ENCODE data around the gene MGAT2.

The MGAT2 gene

DNA sequence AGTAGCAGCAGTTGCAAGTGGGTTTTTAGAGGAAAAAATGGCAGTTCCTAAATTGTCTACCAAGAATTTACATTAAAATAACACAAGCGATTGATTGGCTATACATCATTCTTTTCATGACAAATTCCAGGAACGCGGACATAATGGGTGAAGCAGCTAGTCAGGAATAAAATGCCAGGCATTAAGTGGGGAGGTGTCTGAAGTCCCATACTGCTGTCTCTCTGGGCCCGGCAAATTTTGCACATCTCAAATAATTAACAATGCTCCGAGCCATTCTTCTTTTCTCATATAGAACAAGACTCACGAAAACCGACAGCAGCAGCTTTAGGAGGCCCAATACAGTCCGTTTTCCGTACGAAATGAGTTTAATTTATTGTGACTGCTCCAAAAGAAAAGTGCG, 869 bp upstream of the MGAT2 start:
- H3K36me3 Mint-ChIP-seq (ENCODE audit: insufficient read depth), result peaks cover 63% of the 10 kb centered on the region
- H3K27ac Mint-ChIP-seq, result peak overlapping the region; percentile 99 to 100

DNA sequence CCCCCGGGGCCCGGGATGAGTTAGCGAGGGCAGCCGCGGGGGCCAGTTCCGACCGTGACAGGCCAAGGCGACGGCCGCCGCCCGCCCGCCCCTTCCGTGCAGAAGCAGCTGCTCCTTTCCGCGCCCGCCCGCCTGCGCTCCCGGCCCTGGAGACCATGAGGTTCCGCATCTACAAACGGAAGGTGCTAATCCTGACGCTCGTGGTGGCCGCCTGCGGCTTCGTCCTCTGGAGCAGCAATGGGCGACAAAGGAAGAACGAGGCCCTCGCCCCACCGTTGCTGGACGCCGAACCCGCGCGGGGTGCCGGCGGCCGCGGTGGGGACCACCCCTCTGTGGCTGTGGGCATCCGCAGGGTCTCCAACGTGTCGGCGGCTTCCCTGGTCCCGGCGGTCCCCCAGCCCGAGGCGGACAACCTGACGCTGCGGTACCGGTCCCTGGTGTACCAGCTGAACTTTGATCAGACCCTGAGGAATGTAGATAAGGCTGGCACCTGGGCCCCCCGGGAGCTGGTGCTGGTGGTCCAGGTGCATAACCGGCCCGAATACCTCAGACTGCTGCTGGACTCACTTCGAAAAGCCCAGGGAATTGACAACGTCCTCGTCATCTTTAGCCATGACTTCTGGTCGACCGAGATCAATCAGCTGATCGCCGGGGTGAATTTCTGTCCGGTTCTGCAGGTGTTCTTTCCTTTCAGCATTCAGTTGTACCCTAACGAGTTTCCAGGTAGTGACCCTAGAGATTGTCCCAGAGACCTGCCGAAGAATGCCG, 699 bp downstream of the MGAT2 start:
- peak overlapping the region; percentile 99 to 100 for H3K27ac Mint-ChIP-seq
- ATAC-seq (replicated peaks) (peak; percentile 7), DNase-seq (peak in 1 of 3 experiments; percentile 48)
- peak overlapping the region; percentile 98 for H3K4me3 Mint-ChIP-seq
- H3K9me3 Mint-ChIP-seq, result no peaks in the 10 kb centered on the region
- peaks cover 22 to 40% of the 10 kb centered on the region in 2 donors for H3K4me1 Mint-ChIP-seq (ENCODE audit: low read depth in 2 of 2)
- no peaks in the 10 kb centered on the region for H3K27me3 Mint-ChIP-seq
- peaks cover 65% of the 10 kb centered on the region for H3K36me3 Mint-ChIP-seq (ENCODE audit: insufficient read depth)

More for the DNA sequence above, 869 bp upstream of the MGAT2 start:
- Mint-ChIP-seq H3K4me1 (ENCODE audit: low read depth in 2 of 2) (peaks cover 22 to 40% of the 10 kb centered on the region in 2 donors), H3K4me3 (peak overlapping the region; percentile 98), H3K9me3 (no peaks in the 10 kb centered on the region), H3K27me3 (no peaks in the 10 kb centered on the region)
- ATAC-seq (replicated peaks), result no peak
- no peak for DNase-seq

DNA sequence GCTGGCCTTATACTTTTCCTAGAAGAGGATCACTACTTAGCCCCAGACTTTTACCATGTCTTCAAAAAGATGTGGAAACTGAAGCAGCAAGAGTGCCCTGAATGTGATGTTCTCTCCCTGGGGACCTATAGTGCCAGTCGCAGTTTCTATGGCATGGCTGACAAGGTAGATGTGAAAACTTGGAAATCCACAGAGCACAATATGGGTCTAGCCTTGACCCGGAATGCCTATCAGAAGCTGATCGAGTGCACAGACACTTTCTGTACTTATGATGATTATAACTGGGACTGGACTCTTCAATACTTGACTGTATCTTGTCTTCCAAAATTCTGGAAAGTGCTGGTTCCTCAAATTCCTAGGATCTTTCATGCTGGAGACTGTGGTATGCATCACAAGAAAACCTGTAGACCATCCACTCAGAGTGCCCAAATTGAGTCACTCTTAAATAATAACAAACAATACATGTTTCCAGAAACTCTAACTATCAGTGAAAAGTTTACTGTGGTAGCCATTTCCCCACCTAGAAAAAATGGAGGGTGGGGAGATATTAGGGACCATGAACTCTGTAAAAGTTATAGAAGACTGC, 1.5 kb downstream of the MGAT2 start:
- Mint-ChIP-seq H3K9me3 (no peaks in the 10 kb centered on the region), H3K27me3 (no peaks in the 10 kb centered on the region), H3K36me3 (ENCODE audit: insufficient read depth) (peaks cover 71% of the 10 kb centered on the region), H3K27ac (peak overlapping the region; percentile 99 to 100), H3K4me3 (peak overlapping the region; percentile 98), H3K4me1 (ENCODE audit: low read depth in 2 of 2) (peaks cover 22 to 42% of the 10 kb centered on the region in 2 donors)
- no peak for ATAC-seq (replicated peaks)
- no peak for DNase-seq

DNA sequence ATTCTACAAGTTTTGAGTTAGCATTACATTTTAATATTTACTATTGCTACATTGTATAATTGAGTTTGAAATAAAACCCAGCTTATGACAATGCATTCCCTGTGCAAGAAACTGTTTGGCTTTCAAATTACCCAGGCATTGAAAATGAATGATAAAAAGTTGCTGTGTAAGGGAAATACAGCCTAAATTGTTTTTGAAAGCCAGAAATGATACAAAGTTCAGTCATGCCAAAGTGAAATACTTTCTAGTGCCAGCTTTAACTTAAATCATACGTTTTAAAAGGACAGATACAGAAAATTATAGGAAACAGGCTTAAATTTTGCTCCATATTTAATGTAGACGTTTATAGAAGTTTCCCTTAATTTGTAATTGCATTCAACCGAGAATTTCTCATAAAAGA, 2.8 kb downstream of the MGAT2 start:
- Mint-ChIP-seq H3K27me3 (no peaks in the 10 kb centered on the region), H3K4me3 (peak overlapping the region; percentile 98), H3K4me1 (ENCODE audit: low read depth in 2 of 2) (peaks cover 16 to 36% of the 10 kb centered on the region in 2 donors), H3K9me3 (no peaks in the 10 kb centered on the region), H3K36me3 (ENCODE audit: insufficient read depth) (peaks cover 63% of the 10 kb centered on the region), H3K27ac (peak overlapping the region; percentile 89 to 100)
- ATAC-seq (replicated peaks) (no peak), DNase-seq (no peak)

DNA sequence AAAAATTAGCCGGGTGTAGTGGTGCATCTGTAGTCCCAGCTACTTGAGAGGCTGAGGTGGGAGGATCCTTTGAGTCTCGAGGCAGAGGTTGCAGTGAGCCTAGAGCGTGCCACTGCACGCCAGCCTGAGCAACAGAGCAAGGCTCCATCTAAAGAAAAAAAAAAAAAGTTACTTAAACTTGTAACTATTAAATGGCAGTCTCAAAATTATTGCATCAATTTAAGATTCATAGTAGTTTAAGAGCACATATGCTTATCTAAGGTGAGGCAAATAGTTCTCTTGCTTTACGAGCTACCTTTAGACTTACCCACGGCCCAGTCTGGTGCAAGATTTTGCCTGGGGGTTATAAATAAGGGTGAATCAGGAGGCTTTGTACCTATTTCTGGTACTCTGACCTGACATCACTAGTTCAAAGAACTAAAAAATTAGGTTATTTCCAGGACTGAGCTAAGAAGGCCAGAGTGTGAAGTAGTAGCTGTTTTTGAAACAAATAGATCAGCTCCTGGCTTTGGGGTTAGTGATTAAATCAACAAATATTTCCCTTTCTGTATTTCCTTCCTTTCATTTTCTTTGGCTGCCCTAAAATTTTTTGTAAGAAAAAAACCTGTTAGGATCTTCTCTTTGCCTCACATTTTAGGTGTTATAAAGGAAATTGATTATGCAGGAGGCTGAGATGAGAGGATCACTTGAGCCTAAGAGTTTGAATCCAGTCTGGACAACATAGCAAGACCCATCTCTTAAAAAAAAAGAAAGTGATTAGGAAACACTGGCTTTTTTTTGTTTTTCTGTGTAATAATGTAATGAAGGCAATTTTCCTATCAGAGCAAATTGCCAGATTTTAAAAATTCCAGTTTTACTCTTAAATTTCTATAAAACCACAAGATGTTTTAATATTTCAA, 3.6 kb downstream of the MGAT2 start:
- ATAC-seq (replicated peaks), result peak; percentile 14
- H3K9me3 Mint-ChIP-seq, result no peaks in the 10 kb centered on the region
- H3K27ac Mint-ChIP-seq, result peak overlapping the region; percentile 89 to 100
- peak in 1 of 3 experiments; percentile 9 for DNase-seq
- peak overlapping the region; percentile 98 for H3K4me3 Mint-ChIP-seq
- H3K4me1 Mint-ChIP-seq (ENCODE audit: low read depth in 2 of 2), result peaks cover 11 to 28% of the 10 kb centered on the region in 2 donors
- H3K27me3 Mint-ChIP-seq, result no peaks in the 10 kb centered on the region
- H3K36me3 Mint-ChIP-seq (ENCODE audit: insufficient read depth), result peaks cover 55% of the 10 kb centered on the region

DNA sequence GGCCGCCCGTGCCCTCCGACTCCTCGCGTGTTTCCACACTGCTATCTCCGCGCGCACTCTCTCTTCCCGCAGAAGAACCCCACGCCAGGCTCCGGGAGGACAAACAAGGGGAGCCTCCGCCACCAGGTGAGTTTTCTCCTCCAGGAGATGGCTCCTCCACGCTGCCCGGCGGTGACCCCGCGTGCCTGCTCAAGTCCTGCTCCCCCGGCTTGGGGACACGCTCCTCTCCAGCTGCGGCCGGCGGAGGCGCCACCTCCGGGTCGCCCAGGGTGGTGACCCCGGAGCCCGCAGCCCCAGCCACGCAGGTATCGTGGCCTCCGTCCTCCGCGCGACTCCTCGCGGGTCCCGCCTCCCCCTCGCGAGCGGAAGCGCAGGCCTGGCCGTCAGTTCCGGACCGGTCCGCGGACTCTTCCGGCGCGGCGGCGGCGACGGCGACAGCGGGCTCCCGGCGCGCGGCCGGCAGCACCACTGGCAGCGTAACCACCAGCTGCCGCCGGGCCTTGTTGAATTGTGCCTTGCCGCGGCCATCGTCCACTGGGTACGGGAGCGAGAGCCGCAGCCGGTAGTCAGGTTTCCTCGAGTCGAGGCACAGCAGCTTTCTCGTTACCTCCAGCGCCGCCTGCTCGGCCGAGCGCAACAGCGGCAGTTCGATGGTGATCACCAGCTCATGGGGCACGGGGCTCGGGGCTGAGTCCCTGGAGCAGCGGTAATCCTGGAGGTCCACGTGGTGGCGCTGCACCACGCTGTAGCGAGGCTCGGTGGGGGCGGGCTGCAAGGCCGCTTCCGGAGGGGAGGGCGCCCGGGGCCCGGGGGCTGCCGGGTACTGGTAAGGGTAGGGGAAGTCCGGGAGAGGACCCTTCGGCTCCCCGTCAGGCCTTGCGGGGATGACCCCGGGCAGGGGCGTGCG, 13.3 kb downstream of the MGAT2 start:
- peaks cover 53% of the 10 kb centered on the region for H3K36me3 Mint-ChIP-seq (ENCODE audit: insufficient read depth)
- H3K4me1 Mint-ChIP-seq (ENCODE audit: low read depth in 2 of 2), result peaks cover 34 to 47% of the 10 kb centered on the region in 2 donors
- ATAC-seq (replicated peaks), result peak; percentile 75

DNA sequence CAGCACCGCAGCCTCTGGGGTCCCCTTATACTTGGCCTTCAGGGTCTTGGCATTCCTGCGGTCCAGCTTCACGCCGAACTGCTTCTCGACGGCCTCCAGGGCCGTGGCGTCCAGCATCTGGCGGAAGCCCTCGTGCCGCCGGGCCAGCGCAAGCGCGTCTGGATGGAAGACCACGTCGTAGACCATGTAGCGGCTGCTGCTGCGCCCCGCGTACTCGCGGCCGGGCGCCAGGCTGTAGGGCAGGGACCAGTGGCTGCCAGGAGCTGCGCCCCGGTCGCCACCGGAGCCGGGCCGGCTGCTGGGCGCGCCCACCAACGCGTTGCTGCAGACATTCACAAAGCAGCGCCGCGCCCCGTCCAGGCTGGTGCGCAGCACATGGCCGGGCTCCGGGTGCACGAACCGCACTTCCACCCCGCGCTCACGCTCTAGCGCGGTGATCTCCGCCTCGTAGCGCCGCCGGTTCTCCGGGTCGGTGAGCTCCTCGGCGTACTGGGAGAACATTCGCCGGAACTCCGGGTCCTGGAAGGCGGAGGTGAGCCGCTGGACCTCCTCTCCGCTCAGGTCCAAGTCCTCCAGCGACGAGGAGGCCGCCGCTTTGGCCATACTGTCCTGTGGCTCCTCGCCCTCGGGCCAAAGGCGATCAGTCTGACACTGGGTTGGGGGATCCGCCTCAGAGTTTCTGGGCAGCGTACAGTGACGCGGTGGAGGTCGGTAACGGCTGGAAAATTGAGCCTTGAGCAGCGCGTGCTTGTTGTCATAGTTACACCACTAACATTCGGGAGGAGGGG, 14.1 kb downstream of the MGAT2 start, which contains the start of gene DNAAF2:
Gene DNAAF2, minus strand, starts transcription at position 698 of the 788 bp plus-strand sequence. Its CDS starts 95 bp downstream, at position 603.
- Mint-ChIP-seq H3K4me1 (ENCODE audit: low read depth in 2 of 2) (peaks cover 36 to 49% of the 10 kb centered on the region in 2 donors), H3K4me3 (peak within 1 kb of the TSS; percentile 95 to 99), H3K27me3 (no peaks in the 10 kb centered on the region), H3K36me3 (ENCODE audit: insufficient read depth) (peaks cover 56% of the 10 kb centered on the region), H3K9me3 (no peaks in the 10 kb centered on the region), H3K27ac (peak within 1 kb of the TSS; percentile 99)
- ATAC-seq (replicated peaks) (peak; percentile 47), DNase-seq (peak; percentile 63 to 72 (median 65))

More for the DNA sequence above, 13.3 kb downstream of the MGAT2 start:
- peak overlapping the region; percentile 95 to 99 for H3K4me3 Mint-ChIP-seq
- DNase-seq, result peak; percentile 91 to 92 (median 91)
- no peaks in the 10 kb centered on the region for H3K9me3 Mint-ChIP-seq
- no peaks in the 10 kb centered on the region for H3K27me3 Mint-ChIP-seq
- H3K27ac Mint-ChIP-seq, result peak overlapping the region; percentile 99

DNA sequence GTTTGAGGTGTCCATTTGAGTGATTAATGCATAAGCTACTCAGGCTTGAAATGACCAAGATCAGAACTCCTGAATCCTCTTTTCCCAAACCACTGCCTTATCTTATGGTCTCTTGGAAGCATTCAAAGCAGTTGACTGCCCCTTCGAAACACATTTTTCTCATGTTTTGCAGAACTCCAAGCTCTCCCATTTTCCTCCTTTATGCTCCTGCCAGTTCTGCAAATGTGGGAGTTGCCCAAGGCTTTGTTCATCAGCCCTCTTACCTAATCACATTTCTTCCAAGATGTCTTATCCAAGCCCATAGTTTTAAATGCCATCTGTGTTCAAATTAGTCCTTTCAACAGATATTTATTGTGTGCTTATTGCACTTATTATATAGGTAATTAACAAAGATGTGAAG, 16.3 kb downstream of the MGAT2 start:
- no peaks in the 10 kb centered on the region for H3K27me3 Mint-ChIP-seq
- peaks cover 38 to 50% of the 10 kb centered on the region in 2 donors for H3K4me1 Mint-ChIP-seq (ENCODE audit: low read depth in 2 of 2)
- ATAC-seq (replicated peaks) (no peak), DNase-seq (no peak)
- peak overlapping the region in 1 of 2 donors; percentile 95 for H3K4me3 Mint-ChIP-seq
- H3K27ac Mint-ChIP-seq, result peak overlapping the region; percentile 6 to 99
- peaks cover 55% of the 10 kb centered on the region for H3K36me3 Mint-ChIP-seq (ENCODE audit: insufficient read depth)
- H3K9me3 Mint-ChIP-seq, result no peaks in the 10 kb centered on the region

DNA sequence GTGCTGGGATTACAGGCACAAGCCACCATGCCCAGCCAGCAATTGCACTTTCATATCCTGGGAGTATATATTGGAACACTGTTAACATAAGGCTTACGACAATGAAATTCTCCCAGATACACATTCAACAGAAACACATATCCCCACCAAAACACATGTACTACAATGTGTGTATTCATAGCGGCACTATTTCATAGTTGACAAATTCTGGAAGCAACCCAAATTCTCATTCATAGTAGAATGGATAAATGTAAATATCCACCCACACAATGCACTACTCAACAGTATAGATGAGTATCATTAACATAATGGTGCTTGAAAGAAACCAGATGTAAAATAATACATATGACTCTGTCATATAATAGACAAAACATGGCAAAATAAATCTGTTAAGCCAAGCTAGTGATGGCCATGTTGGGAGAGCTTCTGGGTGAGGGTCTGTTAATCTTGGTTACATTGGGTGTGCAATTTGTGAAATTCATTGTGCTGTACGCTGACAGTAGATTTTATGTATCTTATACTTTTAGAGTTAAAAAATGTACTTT, 17.0 kb downstream of the MGAT2 start:
- H3K27ac Mint-ChIP-seq, result peak overlapping the region; percentile 6 to 99
- ATAC-seq (replicated peaks), result no peak
- peaks cover 54% of the 10 kb centered on the region for H3K36me3 Mint-ChIP-seq (ENCODE audit: insufficient read depth)
- DNase-seq, result no peak
- H3K4me1 Mint-ChIP-seq (ENCODE audit: low read depth in 2 of 2), result peaks cover 42 to 55% of the 10 kb centered on the region in 2 donors
- H3K4me3 Mint-ChIP-seq, result peak overlapping the region in 1 of 2 donors; percentile 95
- H3K9me3 Mint-ChIP-seq, result no peaks in the 10 kb centered on the region
- no peaks in the 10 kb centered on the region for H3K27me3 Mint-ChIP-seq

DNA sequence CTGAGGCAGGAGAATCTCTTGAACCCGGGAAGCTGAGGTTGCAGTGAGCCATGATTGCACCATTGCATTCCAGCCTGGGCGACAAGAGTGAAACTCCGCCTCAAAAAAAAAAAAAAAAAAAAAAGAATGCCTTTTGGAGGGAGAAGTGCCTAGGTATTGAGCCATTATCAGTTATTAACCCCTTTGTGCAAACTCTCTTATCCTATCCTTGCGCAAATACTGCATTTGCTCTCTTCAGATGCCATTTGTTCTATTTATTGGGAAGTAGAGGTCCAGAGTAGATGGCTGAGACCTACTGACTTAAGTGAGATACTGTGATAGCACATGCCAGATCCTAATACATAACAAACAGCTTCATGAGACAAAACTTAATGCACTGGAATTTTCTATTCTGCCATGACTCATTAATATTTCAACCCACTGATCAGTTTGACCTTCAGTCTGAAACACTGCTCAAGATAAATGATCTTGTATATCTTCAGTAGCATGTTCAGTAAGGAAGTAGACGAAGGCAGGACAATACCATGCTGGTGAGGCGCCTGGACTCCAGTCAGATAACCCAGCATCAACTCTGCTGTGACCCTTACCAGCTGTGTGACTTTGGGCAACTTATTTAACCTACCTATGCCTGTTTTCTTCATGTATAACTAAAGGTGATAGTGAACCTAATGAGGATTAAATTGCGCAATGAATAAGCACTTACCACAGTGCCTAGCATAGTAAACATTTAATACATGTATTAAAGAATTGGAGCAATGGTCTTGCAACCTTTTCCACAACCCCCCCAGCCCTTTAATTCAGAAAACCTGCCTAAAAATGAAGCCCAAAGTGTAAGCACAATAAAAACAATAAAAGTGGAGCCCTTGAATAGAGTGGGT, 20.2 kb downstream of the MGAT2 start:
- Mint-ChIP-seq H3K36me3 (ENCODE audit: insufficient read depth) (peaks cover 27% of the 10 kb centered on the region), H3K4me3 (no peak overlapping the region), H3K27ac (peak overlapping the region in 1 of 2 donors; percentile 87), H3K4me1 (ENCODE audit: low read depth in 2 of 2) (peaks cover 30 to 40% of the 10 kb centered on the region in 2 donors), H3K27me3 (no peaks in the 10 kb centered on the region), H3K9me3 (no peaks in the 10 kb centered on the region)
- DNase-seq (no peak), ATAC-seq (replicated peaks) (no peak)

DNA sequence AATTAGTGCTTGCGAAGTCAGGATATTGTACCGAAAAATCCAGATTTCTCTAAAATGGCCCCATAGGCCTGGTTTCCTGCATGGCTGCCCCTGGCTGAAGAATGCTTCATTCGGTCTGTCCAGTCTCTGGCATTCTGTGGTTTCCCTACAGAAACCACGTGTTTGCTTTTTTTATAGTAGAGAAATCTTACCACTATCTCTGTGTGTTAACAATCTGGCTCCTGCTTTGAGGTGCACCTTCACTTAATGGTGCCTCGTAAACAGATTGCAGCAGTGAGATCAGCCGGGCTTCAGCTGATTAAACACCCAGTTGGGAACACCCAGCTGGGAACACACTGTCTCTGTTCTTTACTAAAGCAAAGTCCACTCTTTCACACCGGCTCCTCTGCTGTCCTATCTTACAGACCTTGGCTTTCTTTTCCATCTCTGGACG, 21.1 kb downstream of the MGAT2 start:
- Mint-ChIP-seq H3K9me3 (no peaks in the 10 kb centered on the region), H3K36me3 (ENCODE audit: insufficient read depth) (peaks cover 21% of the 10 kb centered on the region), H3K4me1 (ENCODE audit: low read depth in 2 of 2) (peaks cover 25 to 37% of the 10 kb centered on the region in 2 donors), H3K27ac (peak overlapping the region; percentile 72 to 87), H3K4me3 (peak overlapping the region; percentile 3 to 15), H3K27me3 (no peaks in the 10 kb centered on the region)
- DNase-seq (no peak), ATAC-seq (replicated peaks) (no peak)
